SH-SY5Y (cell line): ENCODE data around the gene TM2D3.

Experiments used
- GATA2 ChIP-seq: IDR thresholded peaks from 2 replicates; pipeline ENCODE4 v1.6.1; 2011; ENCODE audit warnings: mild to moderate bottlenecking, low read depth, low read length
- GATA3 ChIP-seq: IDR thresholded peaks from 2 replicates; pipeline ENCODE4 v1.6.1; 2011; ENCODE audit warnings: low read depth, mild to moderate bottlenecking, low read length, moderate library complexity

GRCh38 chr15:101675015-101675414 lies 22.8 kb upstream of the TM2D3 start:
- no peak for TF ChIP-seq GATA2
- no peak for TF ChIP-seq GATA3
